ENCODE data around the gene ADD2.

Gene ADD2

DNA sequence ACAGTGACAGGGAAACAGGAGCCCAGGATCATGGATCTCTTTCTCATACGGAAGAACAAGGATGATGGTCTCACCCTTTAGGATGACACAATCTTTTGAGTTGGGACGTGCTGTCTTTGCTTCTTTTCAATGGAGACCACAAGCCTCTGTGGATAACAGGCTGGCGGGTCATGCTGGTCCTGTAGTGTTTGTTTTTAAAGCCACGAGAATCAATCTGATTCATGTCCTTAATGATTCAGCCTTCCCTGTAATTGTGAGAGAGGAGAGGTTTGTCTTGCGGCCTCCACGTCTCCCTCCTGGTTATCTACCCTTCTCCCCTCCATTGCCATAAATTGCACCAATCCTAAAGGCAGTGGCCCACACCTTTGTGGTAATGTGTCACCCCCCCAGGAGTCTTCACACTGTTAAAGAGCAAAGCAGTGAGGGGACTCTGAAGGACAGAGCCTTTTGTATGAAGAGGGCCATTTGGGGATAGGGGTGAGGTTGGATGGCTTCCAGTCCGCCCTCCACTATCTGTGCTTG is 126.7 kb downstream of the ADD2 start:
- H3K18ac ChIP-seq (ENCODE audit: low read depth in 1 of 2, low read length in 2 of 2), result no peak overlapping the region

DNA sequence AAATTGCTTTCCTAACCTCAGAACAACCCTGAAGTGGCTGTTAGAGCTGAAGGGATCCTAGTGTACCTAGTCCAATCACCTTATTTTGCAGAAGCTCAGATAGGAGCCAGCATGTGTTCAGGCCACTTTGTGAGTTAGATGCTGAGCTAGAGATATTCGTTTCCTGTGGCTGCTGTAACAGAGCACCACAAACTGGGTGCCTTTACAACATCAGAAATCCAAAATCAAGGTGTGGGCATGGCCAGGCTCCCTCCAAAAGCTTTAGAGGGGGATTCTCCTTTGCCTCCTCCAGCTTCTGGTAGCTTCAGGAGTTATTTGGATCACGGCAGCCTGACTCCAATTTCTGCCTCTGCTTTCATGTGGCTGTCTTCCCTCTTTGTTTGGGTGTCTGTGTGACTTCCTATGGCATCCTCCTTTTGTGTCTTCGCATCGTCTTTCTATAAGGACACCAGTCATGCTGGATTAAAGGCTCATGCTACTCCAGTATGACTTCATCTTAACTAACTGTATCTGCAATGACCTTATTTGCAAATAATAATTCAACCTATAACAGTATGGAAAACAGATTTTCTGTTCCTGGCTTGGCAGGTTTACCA is 128.1 kb downstream of the ADD2 start:
- no peak overlapping the region for H4K8ac ChIP-seq (ENCODE audit: low read length)
- no peak overlapping the region for H3K14ac ChIP-seq (ENCODE audit: low read length in 2 of 2)
- H2BK5ac ChIP-seq (ENCODE audit: low read depth, low read length, poor library complexity, severe bottlenecking), result no peak overlapping the region
- no peaks in the 10 kb centered on the region for H3K4me1 ChIP-seq (ENCODE audit: control insufficient read depth, insufficient read depth, low read depth, low read length)
- H3K23ac ChIP-seq (ENCODE audit: low read length in 2 of 2), result no peak overlapping the region
- DNase-seq, result no peak
- H3K4ac ChIP-seq (ENCODE audit: low read depth in 1 of 2, low read length in 2 of 2), result no peak overlapping the region
- H3K4me3 ChIP-seq (ENCODE audit: insufficient read depth in 1 of 2, low read depth in 1 of 2, low read length in 2 of 2), result no peak overlapping the region
- no peaks in the 10 kb centered on the region for H3K36me3 ChIP-seq (ENCODE audit: control insufficient read depth in 1 of 2, insufficient read depth in 2 of 2, low read depth in 1 of 2, low read length in 2 of 2)
- H3K4me2 ChIP-seq (ENCODE audit: low read length, poor library complexity, severe bottlenecking), result no peak overlapping the region
- no peaks in the 10 kb centered on the region for H3K79me1 ChIP-seq (replicated peaks; ENCODE audit: low read length, poor library complexity, severe bottlenecking)
- H3K18ac ChIP-seq (ENCODE audit: low read depth in 1 of 2, low read length in 2 of 2), result no peak overlapping the region
- no peak overlapping the region for H2BK15ac ChIP-seq (ENCODE audit: low read depth, poor library complexity, severe bottlenecking)
- peaks cover 1% of the 10 kb centered on the region for H3K9me3 ChIP-seq (ENCODE audit: control insufficient read depth, low read length)
- H3K9ac ChIP-seq (ENCODE audit: low read length), result no peak overlapping the region
- WGBS, result 48% methylated on average over 4 of the region's 4 CpGs
- H2BK12ac ChIP-seq (ENCODE audit: low read length in 2 of 2), result no peak overlapping the region
- no peak overlapping the region for H2AFZ ChIP-seq (ENCODE audit: low read depth, low read length)
- H3K27ac ChIP-seq (ENCODE audit: low read length, poor library complexity, severe bottlenecking), result no peak overlapping the region
- H2BK120ac ChIP-seq (ENCODE audit: low read depth, low read length), result no peak overlapping the region
- H2AK5ac ChIP-seq (ENCODE audit: low read length, severe bottlenecking), result no peak overlapping the region
- peaks cover 35 to 48% of the 10 kb centered on the region in 2 experiments for H3K27me3 ChIP-seq (ENCODE audit: control insufficient read depth in 1 of 2, insufficient read depth in 1 of 2, low read length in 2 of 2)
- no peak overlapping the region for H4K91ac ChIP-seq (ENCODE audit: low read length)

More for the DNA sequence above, 126.7 kb downstream of the ADD2 start:
- Histone ChIP-seq H3K14ac (ENCODE audit: low read length in 2 of 2) (no peak overlapping the region), H4K8ac (ENCODE audit: low read length) (no peak overlapping the region), H3K79me1 (replicated peaks; ENCODE audit: low read length, poor library complexity, severe bottlenecking) (no peaks in the 10 kb centered on the region), H3K27ac (ENCODE audit: low read length, poor library complexity, severe bottlenecking) (no peak overlapping the region), H2AK5ac (ENCODE audit: low read length, severe bottlenecking) (no peak overlapping the region), H3K36me3 (ENCODE audit: control insufficient read depth in 1 of 2, insufficient read depth in 2 of 2, low read depth in 1 of 2, low read length in 2 of 2) (no peaks in the 10 kb centered on the region), H2BK12ac (ENCODE audit: low read length in 2 of 2) (no peak overlapping the region), H2BK120ac (ENCODE audit: low read depth, low read length) (no peak overlapping the region), H2BK15ac (ENCODE audit: low read depth, poor library complexity, severe bottlenecking) (no peak overlapping the region), H3K4me3 (ENCODE audit: insufficient read depth in 1 of 2, low read depth in 1 of 2, low read length in 2 of 2) (no peak overlapping the region), H3K9ac (ENCODE audit: low read length) (no peak overlapping the region), H2BK5ac (ENCODE audit: low read depth, low read length, poor library complexity, severe bottlenecking) (no peak overlapping the region), H3K9me3 (ENCODE audit: control insufficient read depth, low read length) (no peaks in the 10 kb centered on the region), H3K27me3 (ENCODE audit: control insufficient read depth in 1 of 2, insufficient read depth in 1 of 2, low read length in 2 of 2) (peaks cover 42 to 46% of the 10 kb centered on the region in 2 experiments), H2AFZ (ENCODE audit: low read depth, low read length) (no peak overlapping the region), H3K23ac (ENCODE audit: low read length in 2 of 2) (no peak overlapping the region), H4K91ac (ENCODE audit: low read length) (no peak overlapping the region), H3K4me1 (ENCODE audit: control insufficient read depth, insufficient read depth, low read depth, low read length) (no peaks in the 10 kb centered on the region), H3K4ac (ENCODE audit: low read depth in 1 of 2, low read length in 2 of 2) (no peak overlapping the region), H3K4me2 (ENCODE audit: low read length, poor library complexity, severe bottlenecking) (no peak overlapping the region)
- DNase-seq, result no peak
- 69% methylated on average over 4 of the region's 7 CpGs for whole genome bisulfite sequencing

DNA sequence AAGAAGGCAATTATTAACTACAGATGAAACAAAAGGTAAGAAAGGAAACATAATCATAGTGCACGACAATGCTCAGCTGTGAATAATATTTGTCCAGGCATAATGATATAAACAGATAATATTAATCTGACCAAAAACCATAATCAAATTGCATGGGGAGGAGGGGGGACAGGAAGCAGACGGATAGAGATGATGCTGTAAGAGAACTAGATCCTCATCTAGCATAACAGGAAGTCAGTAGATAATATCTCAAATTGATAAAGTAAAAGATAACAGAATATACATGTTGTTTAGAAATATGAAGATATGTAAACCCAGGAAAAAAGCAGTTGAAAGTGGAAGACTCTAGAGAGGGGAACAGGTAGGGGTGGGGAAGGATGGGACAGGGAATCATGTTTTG is 129.4 kb downstream of the ADD2 start:
- no peak overlapping the region for H2BK5ac ChIP-seq (ENCODE audit: low read depth, low read length, poor library complexity, severe bottlenecking)
- H2BK15ac ChIP-seq (ENCODE audit: low read depth, poor library complexity, severe bottlenecking), result no peak overlapping the region
- no peaks in the 10 kb centered on the region for H3K79me1 ChIP-seq (replicated peaks; ENCODE audit: low read length, poor library complexity, severe bottlenecking)
- H3K4me3 ChIP-seq (ENCODE audit: insufficient read depth in 1 of 2, low read depth in 1 of 2, low read length in 2 of 2), result no peak overlapping the region
- no peak for DNase-seq
- H3K27ac ChIP-seq (ENCODE audit: low read length, poor library complexity, severe bottlenecking), result no peak overlapping the region
- H3K36me3 ChIP-seq (ENCODE audit: control insufficient read depth in 1 of 2, insufficient read depth in 2 of 2, low read depth in 1 of 2, low read length in 2 of 2), result no peaks in the 10 kb centered on the region
- no peak overlapping the region for H4K91ac ChIP-seq (ENCODE audit: low read length)
- H2BK12ac ChIP-seq (ENCODE audit: low read length in 2 of 2), result no peak overlapping the region
- H3K18ac ChIP-seq (ENCODE audit: low read depth in 1 of 2, low read length in 2 of 2), result no peak overlapping the region
- no peak overlapping the region for H2BK120ac ChIP-seq (ENCODE audit: low read depth, low read length)
- WGBS, result no CpG with 5 or more reads among the region's 2 CpGs
- no peak overlapping the region for H3K14ac ChIP-seq (ENCODE audit: low read length in 2 of 2)
- no peak overlapping the region for H2AK5ac ChIP-seq (ENCODE audit: low read length, severe bottlenecking)
- H3K4me2 ChIP-seq (ENCODE audit: low read length, poor library complexity, severe bottlenecking), result no peak overlapping the region
- no peak overlapping the region for H2AFZ ChIP-seq (ENCODE audit: low read depth, low read length)
- H3K4me1 ChIP-seq (ENCODE audit: control insufficient read depth, insufficient read depth, low read depth, low read length), result no peaks in the 10 kb centered on the region
- H3K23ac ChIP-seq (ENCODE audit: low read length in 2 of 2), result no peak overlapping the region
- H3K9me3 ChIP-seq (ENCODE audit: control insufficient read depth, low read length), result peaks cover 9% of the 10 kb centered on the region
- peaks cover 32 to 48% of the 10 kb centered on the region in 2 experiments for H3K27me3 ChIP-seq (ENCODE audit: control insufficient read depth in 1 of 2, insufficient read depth in 1 of 2, low read length in 2 of 2)
- H3K4ac ChIP-seq (ENCODE audit: low read depth in 1 of 2, low read length in 2 of 2), result no peak overlapping the region
- no peak overlapping the region for H3K9ac ChIP-seq (ENCODE audit: low read length)
- H4K8ac ChIP-seq (ENCODE audit: low read length), result no peak overlapping the region

DNA sequence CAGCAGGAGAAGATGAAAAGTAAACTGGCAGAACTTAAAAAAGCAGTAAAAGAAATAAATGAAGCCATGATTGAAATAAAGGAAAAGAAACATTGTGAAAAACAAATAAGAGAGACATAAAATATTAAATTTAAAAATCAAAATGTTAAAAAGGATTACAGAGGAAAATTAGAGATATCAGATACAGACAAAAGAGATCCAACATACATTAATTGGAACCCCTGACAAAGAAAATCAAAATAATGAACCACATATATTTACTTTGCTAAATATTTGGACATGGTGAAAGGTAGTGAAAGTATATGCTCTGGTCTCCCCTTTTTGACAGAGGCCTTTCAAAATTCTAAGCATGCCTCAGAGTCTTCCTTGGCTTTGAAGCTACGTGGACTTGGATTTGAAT is 134.5 kb downstream of the ADD2 start:
- no peak overlapping the region for H2BK12ac ChIP-seq (ENCODE audit: low read length in 2 of 2)
- H2BK5ac ChIP-seq (ENCODE audit: low read depth, low read length, poor library complexity, severe bottlenecking), result no peak overlapping the region
- H2AFZ ChIP-seq (ENCODE audit: low read depth, low read length), result no peak overlapping the region
- no peak overlapping the region for H3K4me3 ChIP-seq (ENCODE audit: insufficient read depth in 1 of 2, low read depth in 1 of 2, low read length in 2 of 2)
- no peaks in the 10 kb centered on the region for H3K4me1 ChIP-seq (ENCODE audit: control insufficient read depth, insufficient read depth, low read depth, low read length)
- no peak overlapping the region for H3K23ac ChIP-seq (ENCODE audit: low read length in 2 of 2)
- no peaks in the 10 kb centered on the region for H3K36me3 ChIP-seq (ENCODE audit: control insufficient read depth in 1 of 2, insufficient read depth in 2 of 2, low read depth in 1 of 2, low read length in 2 of 2)
- no peak overlapping the region for H2BK15ac ChIP-seq (ENCODE audit: low read depth, poor library complexity, severe bottlenecking)
- H3K9ac ChIP-seq (ENCODE audit: low read length), result no peak overlapping the region
- DNase-seq, result no peak
- no peak overlapping the region for H3K4me2 ChIP-seq (ENCODE audit: low read length, poor library complexity, severe bottlenecking)
- H3K9me3 ChIP-seq (ENCODE audit: control insufficient read depth, low read length), result peaks cover 13% of the 10 kb centered on the region
- H2BK120ac ChIP-seq (ENCODE audit: low read depth, low read length), result no peak overlapping the region
- H3K27me3 ChIP-seq (ENCODE audit: control insufficient read depth in 1 of 2, insufficient read depth in 1 of 2, low read length in 2 of 2), result peaks cover 21 to 65% of the 10 kb centered on the region in 2 experiments
- 62% methylated on average over 1 of the region's 1 CpG for WGBS
- H3K14ac ChIP-seq (ENCODE audit: low read length in 2 of 2), result no peak overlapping the region
- H2AK5ac ChIP-seq (ENCODE audit: low read length, severe bottlenecking), result no peak overlapping the region
- H4K91ac ChIP-seq (ENCODE audit: low read length), result no peak overlapping the region
- no peak overlapping the region for H4K8ac ChIP-seq (ENCODE audit: low read length)
- no peak overlapping the region for H3K18ac ChIP-seq (ENCODE audit: low read depth in 1 of 2, low read length in 2 of 2)
- H3K79me1 ChIP-seq (replicated peaks; ENCODE audit: low read length, poor library complexity, severe bottlenecking), result no peaks in the 10 kb centered on the region
- H3K27ac ChIP-seq (ENCODE audit: low read length, poor library complexity, severe bottlenecking), result no peak overlapping the region
- H3K4ac ChIP-seq (ENCODE audit: low read depth in 1 of 2, low read length in 2 of 2), result no peak overlapping the region

Measured in mesenchymal stem cell (in vitro differentiated cells and primary cell).